ENCODE measurements around the gene HIPK3.
"Not testable (repeated sequence)": the region's sequence is repeated elsewhere in the genome, so short reads cannot be mapped to it uniquely, and the experiment has no call there.

HIPK3 gene

GRCh38 chr11:33360642-33361041 lies 103.5 kb downstream of the HIPK3 start:
- DNase-seq (ENCODE audit: low read depth): no peak

- peak; percentile 40 for DNase-seq (ENCODE audit: low read depth)
Observed at GRCh38 chr11:33362051-33362910, 105.1 kb downstream of the HIPK3 start.

- no peak for DNase-seq (ENCODE audit: low read depth)
Observed at GRCh38 chr11:33366918-33367317, 109.7 kb downstream of the HIPK3 start.

GRCh38 chr11:33368475-33368874 lies 111.3 kb downstream of the HIPK3 start:
- not testable (repeated sequence) for DNase-seq (ENCODE audit: low read depth)

GRCh38 chr11:33368931-33369330 lies 111.8 kb downstream of the HIPK3 start:
- no peak for DNase-seq (ENCODE audit: low read depth)

GRCh38 chr11:33373636-33374035 lies 116.5 kb downstream of the HIPK3 start:
- DNase-seq (ENCODE audit: low read depth): no peak

- DNase-seq (ENCODE audit: low read depth): no peak
Observed at GRCh38 chr11:33375236-33375635, 118.1 kb downstream of the HIPK3 start.

- no peak for DNase-seq (ENCODE audit: low read depth)
Observed at GRCh38 chr11:33375688-33376311, 118.6 kb downstream of the HIPK3 start, which contains the start of gene KIAA1549L. TSS of gene KIAA1549L (plus strand) at chr11:33376108.

- no peak for DNase-seq (ENCODE audit: low read depth)
Observed at GRCh38 chr11:33376331-33377310, 119.4 kb downstream of the HIPK3 start.

- peak; percentile 73 for DNase-seq (ENCODE audit: low read depth)
Observed at GRCh38 chr11:33377412-33378370, 120.5 kb downstream of the HIPK3 start.

GRCh38 chr11:33379947-33380346 lies 122.8 kb downstream of the HIPK3 start:
- DNase-seq (ENCODE audit: low read depth): no peak

GRCh38 chr11:33383075-33383919 lies 126.1 kb downstream of the HIPK3 start:
- DNase-seq (ENCODE audit: low read depth): no peak

- no peak for DNase-seq (ENCODE audit: low read depth)
Observed at GRCh38 chr11:33383920-33384209, 126.7 kb downstream of the HIPK3 start.

- no peak for DNase-seq (ENCODE audit: low read depth)
Observed at GRCh38 chr11:33384220-33384619, 127.0 kb downstream of the HIPK3 start.

GRCh38 chr11:33387581-33387980 lies 130.4 kb downstream of the HIPK3 start:
- no peak for DNase-seq (ENCODE audit: low read depth)

- DNase-seq (ENCODE audit: low read depth): no peak
Observed at GRCh38 chr11:33387996-33388395, 130.8 kb downstream of the HIPK3 start.

GRCh38 chr11:33388793-33389525 lies 131.8 kb downstream of the HIPK3 start:
- no peak for DNase-seq (ENCODE audit: low read depth)

GRCh38 chr11:33389635-33390034 lies 132.5 kb downstream of the HIPK3 start:
- DNase-seq (ENCODE audit: low read depth): no peak

Data from HS-5 (cell line).